Peyer's patch (tissue), 4 donors: ENCODE data around the gene SEMA3B. TPM values are rescaled to one million over a fixed set of nuclear protein-coding genes. Genes with fewer than 3 reads are reported as not detected.
"Not testable (repeated sequence)": the region's sequence is repeated elsewhere in the genome, so short reads cannot be mapped to it uniquely, and the experiment has no call there.

Source experiments
- DNase-seq, 3 donors: peaks; one replicate each; pipeline ENCODE4 v3.0.0-alpha.2; 2017 to 2019
- H3K27ac ChIP-seq, 4 donors: fragments of 200-600 bp; sonication (generic); one replicate each; pipeline ENCODE4 v1.5.1; 2016 to 2019
- H3K27me3 ChIP-seq, 2 donors: fragments of 200-600 bp; sonication (generic); one replicate each; pipeline ENCODE4 v1.5.1; 2019
- H3K36me3 ChIP-seq, 3 donors: fragments of 200-600 bp; sonication (generic); one replicate each; pipeline ENCODE4 v1.5.1; 2016 to 2019
- H3K4me1 ChIP-seq, 4 donors: fragments of 200-600 bp; sonication (generic); one replicate each; pipeline ENCODE4 v1.5.1; 2016 to 2019
- H3K4me3 ChIP-seq, 4 donors: fragments of 200-600 bp; sonication (generic); 1 replicate in 3 of 4; 2 replicates in 1 of 4; pipeline ENCODE4 v1.5.1; 2016 to 2019; ENCODE audit warnings: mild to moderate bottlenecking in 1 of 4
- H3K9me3 ChIP-seq, 4 donors: fragments of 200-600 bp; sonication (generic); one replicate each; pipeline ENCODE4 v1.5.1; 2016 to 2019; ENCODE audit warnings: mild to moderate bottlenecking in 1 of 4
- CTCF ChIP-seq, 6 experiments: fragments of 450-650 bp in 4 of 6; fragments of 200-600 bp in 2 of 6; sonication (generic) in 1 of 6; IDR thresholded peaks; one replicate each; pipeline ENCODE4 v1.5.1; 2017 to 2019; ENCODE audit warnings: antibody characterized with exemption in 6 of 6, mild to moderate bottlenecking in 3 of 6, moderate library complexity in 1 of 6
- POLR2A ChIP-seq, 2 donors: fragments of 450-650 bp; IDR thresholded peaks; one replicate each; pipeline ENCODE4 v1.5.1; 2017; ENCODE audit warnings: antibody characterized with exemption in 2 of 2, mild to moderate bottlenecking in 2 of 2, moderate library complexity in 2 of 2
- total RNA-seq, 4 donors: library from RNA; depleted of rRNA; stranded (reverse); fragments of >200 nt; gene quantifications; one replicate each; pipeline ENCODE4 v1.1.0, GENCODE V29; 2016

The SEMA3B gene
- total RNA-seq, 4 donors from 2014 or later = 56.1 to 367 (median 267) TPM

GRCh38 chr3:50241163-50241562 is 27.8 kb upstream of the SEMA3B start:
- no peak for TF ChIP-seq CTCF (IDR thresholded peaks at IDR 0.05)
- TF ChIP-seq POLR2A (IDR thresholded peaks at IDR 0.05) = no peak
- H3K9me3 ChIP-seq = no peaks in the 10 kb centered on the region
- peak overlapping the region in 1 of 4 donors; percentile 13 for H3K4me3 ChIP-seq
- peaks cover 7 to 84% (median 69%) of the 10 kb centered on the region in 4 donors for H3K4me1 ChIP-seq
- no peaks in the 10 kb centered on the region for H3K27me3 ChIP-seq
- DNase-seq = no peak
- H3K36me3 ChIP-seq = peaks cover 0 to 2% (median 0%) of the 10 kb centered on the region in 3 donors
- H3K27ac ChIP-seq = peak overlapping the region; percentile 66 to 95 (median 72)

- TF ChIP-seq POLR2A (IDR thresholded peaks at IDR 0.05) = no peak
- TF ChIP-seq CTCF (IDR thresholded peaks at IDR 0.05) = no peak
- peaks cover 0 to 2% (median 0%) of the 10 kb centered on the region in 3 donors for H3K36me3 ChIP-seq
- peaks cover 7 to 91% (median 74%) of the 10 kb centered on the region in 4 donors for H3K4me1 ChIP-seq
- no peaks in the 10 kb centered on the region for H3K9me3 ChIP-seq
- DNase-seq = no peak
- H3K27ac ChIP-seq = peak overlapping the region; percentile 66 to 95 (median 72)
- H3K4me3 ChIP-seq = peak overlapping the region in 1 of 4 donors; percentile 6
- no peaks in the 10 kb centered on the region for H3K27me3 ChIP-seq
These were observed 27.1 kb upstream of the SEMA3B start for GRCh38 chr3:50241713-50242380.

GRCh38 chr3:50242381-50242770 is 26.6 kb upstream of the SEMA3B start:
- H3K36me3 ChIP-seq = peaks cover 0 to 2% (median 0%) of the 10 kb centered on the region in 3 donors
- TF ChIP-seq CTCF (IDR thresholded peaks at IDR 0.05) (no peak), POLR2A (IDR thresholded peaks at IDR 0.05) (no peak)
- H3K27me3 ChIP-seq = no peaks in the 10 kb centered on the region
- peak overlapping the region in 2 of 4 donors; percentile 6 to 19 for H3K4me3 ChIP-seq
- H3K27ac ChIP-seq = peak overlapping the region; percentile 66 to 95 (median 72)
- DNase-seq = no peak
- H3K4me1 ChIP-seq = peaks cover 7 to 91% (median 80%) of the 10 kb centered on the region in 4 donors
- no peaks in the 10 kb centered on the region for H3K9me3 ChIP-seq

GRCh38 chr3:50242851-50243542 is 25.9 kb upstream of the SEMA3B start:
- DNase-seq = peak in 2 of 3 donors; percentile 91
- peaks cover 7 to 91% (median 79%) of the 10 kb centered on the region in 4 donors for H3K4me1 ChIP-seq
- TF ChIP-seq POLR2A (IDR thresholded peaks at IDR 0.05) = no peak
- peak in 2 of 6 experiments; percentile 6 to 13 for TF ChIP-seq CTCF (IDR thresholded peaks at IDR 0.05)
- peak overlapping the region in 1 of 4 donors; percentile 19 for H3K4me3 ChIP-seq
- no peaks in the 10 kb centered on the region for H3K27me3 ChIP-seq
- no peaks in the 10 kb centered on the region for H3K9me3 ChIP-seq
- peak overlapping the region; percentile 66 to 95 (median 72) for H3K27ac ChIP-seq
- peaks cover 0 to 2% (median 0%) of the 10 kb centered on the region in 3 donors for H3K36me3 ChIP-seq

- no peak for TF ChIP-seq CTCF (IDR thresholded peaks at IDR 0.05)
- TF ChIP-seq POLR2A (IDR thresholded peaks at IDR 0.05) = no peak
- Histone ChIP-seq H3K36me3 (peaks cover 0 to 2% (median 0%) of the 10 kb centered on the region in 3 donors), H3K4me1 (peaks cover 7 to 91% (median 78%) of the 10 kb centered on the region in 4 donors), H3K27ac (peak overlapping the region; percentile 66 to 95 (median 72)), H3K4me3 (peak overlapping the region in 1 of 4 donors; percentile 19), H3K9me3 (no peaks in the 10 kb centered on the region), H3K27me3 (no peaks in the 10 kb centered on the region)
- no peak for DNase-seq
These were observed 25.4 kb upstream of the SEMA3B start for GRCh38 chr3:50243543-50243895.

GRCh38 chr3:50244813-50245212 is 24.1 kb upstream of the SEMA3B start:
- H3K4me1 ChIP-seq = peaks cover 3 to 91% (median 70%) of the 10 kb centered on the region in 4 donors

More at GRCh38 chr3:50244813-50245212, 24.1 kb upstream of the SEMA3B start:
- H3K27ac ChIP-seq = peak overlapping the region; percentile 12 to 79 (median 54)
- H3K27me3 ChIP-seq, H3K36me3 ChIP-seq, H3K4me3 ChIP-seq, DNase-seq, H3K9me3 ChIP-seq: not testable (repeated sequence)
